ENCODE results near the gene TST. TPM values are rescaled to one million over a fixed set of nuclear protein-coding genes. Genes with fewer than 3 reads are reported as not detected.

The TST gene
- total and polyA plus RNA-seq, 2 of the 8 experiments (the other 6 are each of a cell fraction or from before 2014, with no cell fraction given) = 22.6 to 61.6 TPM

DNA sequence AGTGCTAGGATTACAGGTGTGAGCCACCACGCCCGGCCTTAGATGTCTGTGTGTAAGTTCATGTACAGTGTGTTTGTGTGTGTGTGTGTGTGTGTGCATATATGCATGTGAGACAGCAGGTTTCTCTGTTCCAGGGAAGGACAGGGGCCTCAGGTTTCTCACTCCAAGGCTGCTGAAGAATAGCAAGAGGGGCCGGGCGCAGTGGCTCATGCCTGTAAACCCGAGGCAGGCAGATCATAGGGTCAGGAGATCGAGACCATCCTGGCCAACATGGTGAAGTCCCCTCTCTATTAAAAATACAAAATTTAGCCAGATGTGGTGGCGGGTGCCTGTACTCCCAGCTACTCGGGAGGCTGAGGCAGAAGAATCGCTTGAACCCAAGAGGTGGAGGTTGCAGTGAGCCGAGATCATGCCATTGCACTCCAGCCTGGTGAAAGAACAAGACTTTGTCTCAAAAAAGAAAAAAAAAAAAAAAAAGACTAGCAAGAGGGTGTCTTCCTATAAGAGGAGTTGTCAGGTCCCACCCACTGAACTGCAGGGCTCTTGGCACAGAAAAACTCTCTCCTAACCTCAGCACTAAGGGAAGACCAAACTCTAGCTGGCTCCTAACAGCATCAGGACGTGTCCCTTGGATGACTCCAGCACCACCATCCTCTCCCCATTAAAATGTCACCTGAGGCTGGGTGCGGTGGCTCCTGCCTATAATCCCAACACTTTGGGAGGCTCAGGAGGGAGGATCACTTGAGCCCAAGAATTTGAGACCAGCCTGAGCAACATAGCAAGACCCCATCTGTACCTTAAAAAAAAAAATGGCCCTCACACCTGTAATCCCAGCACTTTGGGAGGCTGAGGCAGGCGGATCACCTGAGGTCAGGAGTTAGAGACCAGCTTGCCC lies 40.0 kb downstream of the TST start:
- POLR2A ChIA-PET (ENCODE audit: partially characterized antibody) = interaction anchor here (0.6 kb wide), 1 partner anchor 796 kb away, joined by 3 read pairs; no protein-coding TSS in a partner anchor
- TF ChIP-seq, protein P1, sequence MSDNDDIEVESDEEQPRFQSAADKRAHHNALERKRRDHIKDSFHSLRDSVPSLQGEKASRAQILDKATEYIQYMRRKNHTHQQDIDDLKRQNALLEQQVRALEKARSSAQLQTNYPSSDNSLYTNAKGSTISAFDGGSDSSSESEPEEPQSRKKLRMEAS (IDR thresholded peaks at IDR 0.05) = no peak
- TF ChIP-seq SIRT6 (IDR thresholded peaks at IDR 0.05; ENCODE audit: low read length) (no peak), JUN (IDR thresholded peaks at IDR 0.05; ENCODE audit: low read depth, low read length) (no peak), MAFK (IDR thresholded peaks at IDR 0.05; ENCODE audit: low read depth, low read length) (no peak), CEBPB (IDR thresholded peaks at IDR 0.05; ENCODE audit: low read depth, low read length) (no peak), TAF7 (optimal IDR thresholded peaks at IDR 0.05; ENCODE audit: borderline replicate concordance, low read depth, low read length) (no peak), SRF (IDR thresholded peaks at IDR 0.05; ENCODE audit: low read depth, low read length) (no peak), RBBP5 (IDR thresholded peaks at IDR 0.05; ENCODE audit: borderline replicate concordance, low read depth, low read length) (no peak), RFX5 (IDR thresholded peaks at IDR 0.05; ENCODE audit: borderline replicate concordance, low read depth, low read length) (no peak), GABPA (IDR thresholded peaks at IDR 0.05; ENCODE audit: borderline replicate concordance, insufficient read depth, low read length) (no peak), SP2 (IDR thresholded peaks at IDR 0.05; ENCODE audit: low read length) (no peak), HDAC2 (IDR thresholded peaks at IDR 0.05; ENCODE audit: borderline replicate concordance in 1 of 2, low read depth in 2 of 2, low read length in 2 of 2) (no peak)

More for the DNA sequence above, 40.0 kb downstream of the TST start:
- 91% methylated on average over 12 of the region's 13 CpGs; no CpG with 5 or more reads in 1 of the 2 experiments for WGBS, 2 experiments (ENCODE audit: extremely low coverage in 1 of 2, insufficient coverage in 1 of 2, insufficient read length in 1 of 2, insufficient replicate concordance in 2 of 2, low coverage in 1 of 2, low lambda C conversion rate in 2 of 2, missing lambda C conversion rate in 1 of 2)
- Histone ChIP-seq H3K27ac (ENCODE audit: low read depth, low read length) (no peak overlapping the region), H3K56ac (replicated peaks; ENCODE audit: insufficient read length, low read depth, low read length) (no peak overlapping the region), H4K91ac (replicated peaks; ENCODE audit: insufficient read length, low read length) (no peak overlapping the region), H3K18ac (ENCODE audit: extremely low read depth, low read length) (no peak overlapping the region), H3K23me2 (ENCODE audit: low read depth, low read length) (no peaks in the 10 kb centered on the region), H3K23ac (ENCODE audit: insufficient read length) (no peak overlapping the region), H2BK20ac (ENCODE audit: low read length) (no peak overlapping the region), H2BK12ac (ENCODE audit: low read depth, low read length) (no peak overlapping the region), H2BK15ac (ENCODE audit: low read length) (no peak overlapping the region), H3K4me3 (ENCODE audit: extremely low read depth in 1 of 4, insufficient read depth in 2 of 4, low read depth in 3 of 4, low read length in 4 of 4) (no peak overlapping the region), H3K4me1 (replicated peaks in 1 of 4; ENCODE audit: control insufficient read depth in 3 of 4, insufficient read depth in 4 of 4, low read length in 3 of 4) (no peaks in the 10 kb centered on the region; a peak in 1 of 7 replicates), H3K4me2 (ENCODE audit: insufficient read depth in 1 of 2, low read depth in 2 of 2, low read length in 2 of 2) (no peak overlapping the region), H3K79me2 (ENCODE audit: control insufficient read depth in 1 of 2, insufficient read depth in 2 of 2, low read length in 2 of 2) (no peaks in the 10 kb centered on the region), H3K36me3 (ENCODE audit: control insufficient read depth in 2 of 4, insufficient read depth in 4 of 4, low read length in 3 of 4) (no peaks in the 10 kb centered on the region), H4K8ac (ENCODE audit: extremely low read depth, insufficient read depth, low read length) (no peak overlapping the region), H4K20me1 (replicated peaks in 1 of 2; ENCODE audit: control insufficient read depth in 1 of 2, insufficient read depth in 2 of 2, low read length in 2 of 2) (no peaks in the 10 kb centered on the region), H2BK5ac (ENCODE audit: low read depth, low read length) (no peak overlapping the region), H2AFZ (ENCODE audit: low read length) (no peak overlapping the region), H3K9me3 (ENCODE audit: insufficient read depth in 2 of 2, low read depth in 1 of 2, low read length in 1 of 2) (no peaks in the 10 kb centered on the region), H2AK5ac (ENCODE audit: low read depth, low read length) (no peak overlapping the region), H3K27me3 (replicated peaks in 1 of 4; ENCODE audit: control insufficient read depth in 3 of 4, extremely low read depth in 1 of 4, insufficient read depth in 3 of 4, low read length in 3 of 4) (no peaks in the 10 kb centered on the region; a peak in 2 of 7 replicates), H3K9ac (replicated peaks in 1 of 4; ENCODE audit: extremely low read depth in 1 of 4, low read depth in 3 of 4, low read length in 3 of 4) (no peak overlapping the region), H3K14ac (ENCODE audit: insufficient read length) (no peak overlapping the region), H3K79me1 (ENCODE audit: low read depth, low read length) (no peaks in the 10 kb centered on the region), H2BK120ac (replicated peaks; ENCODE audit: low read depth, low read length) (no peak overlapping the region), H3K4ac (replicated peaks; ENCODE audit: insufficient read length, low read depth, low read length) (no peak overlapping the region), H4K5ac (ENCODE audit: insufficient read length, low read depth, low read length) (no peak overlapping the region)
- CTCF ChIA-PET (ENCODE audit: partially characterized antibody) = interaction anchor here (0.6 to 11.4 kb wide), 16 partner anchors 9 to 443 kb away, joined by 3 to 96 read pairs (median 4); partner anchors contain the start of gene NCF4
- no peak for FAIRE-seq
- DNase-seq (ENCODE audit: low read depth in 1 of 2, low spot score in 2 of 2) = no peak

All from H1 (cell line).